BJ (cell line): ENCODE results near the gene ARID1A. TPM values are rescaled to one million over a fixed set of nuclear protein-coding genes. Genes with fewer than 3 reads are reported as not detected.

ENCODE experiments used
- CTCF ChIA-PET: fragments of 350-600 bp; formaldehyde crosslinking; extraction: SDS; loops from one replicate; lab custom pipeline; 2021; ENCODE audit warnings: antibody characterized with exemption, inconsistent platforms; lab: Yijun Ruan, JAX
- POLR2A ChIA-PET: fragments of 300-600 bp; sonication (Branson Sonifier 250); formaldehyde crosslinking; extraction: SDS; loops from one replicate; lab custom pipeline; 2021; ENCODE audit warnings: antibody characterized with exemption; lab: Charles Lee
- DNase-seq: peaks from one replicate; pipeline ENCODE4 v3.0.0-alpha.2; 2011; ENCODE audit warnings: low read depth
- H3K27me3 ChIP-seq: 2 replicates; pipeline ENCODE4 v1.6.0; 2011; ENCODE audit warnings: low read length; ENCODE audit not compliant: control insufficient read depth, insufficient read depth
- H3K36me3 ChIP-seq: 2 replicates; pipeline ENCODE4 v1.5.1; 2011; ENCODE audit warnings: low read length; ENCODE audit not compliant: control insufficient read depth, insufficient read depth
- H3K4me3 ChIP-seq: 2 replicates; pipeline ENCODE4 v1.5.1; 2011; ENCODE audit warnings: low read depth, mild to moderate bottlenecking, control low read depth, low read length
- polyA plus RNA-seq: library from polyadenylated mRNA; depleted of rRNA; stranded (reverse); fragments of >200 nt; gene quantifications from 2 replicates; pipeline ENCODE4 v1.2.3, GENCODE V29; 2011
- TF ChIP-seq, protein P1 (sequence below): IDR thresholded peaks from 2 replicates; pipeline ENCODE4 v1.5.1; 2011; ENCODE audit warnings: low read depth, mild to moderate bottlenecking, control low read depth, inconsistent platforms, low read length, moderate library complexity; ENCODE audit not compliant: insufficient read depth

ARID1A gene
- polyA plus RNA-seq, 1 experiment: 16.0 TPM

DNA sequence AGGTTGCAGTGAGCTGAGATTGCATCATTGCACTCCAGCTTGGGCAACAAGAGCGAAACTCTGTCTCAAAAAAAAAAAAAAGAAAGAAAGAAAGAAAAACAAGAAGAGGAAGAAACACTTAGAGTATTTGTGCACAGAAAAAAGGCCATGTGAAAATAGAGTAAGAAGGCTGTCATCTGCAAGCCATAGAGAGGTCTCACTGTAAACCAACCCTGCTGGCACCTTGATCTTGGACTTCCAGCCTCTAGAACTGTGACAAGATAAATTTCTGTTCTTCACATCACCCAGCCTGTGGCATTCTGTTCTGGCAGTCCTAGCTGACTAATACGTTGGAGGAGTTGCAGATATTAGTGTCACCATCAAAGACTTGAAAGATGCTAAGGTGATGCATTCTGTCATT lies 118.6 kb downstream of the ARID1A start:
- CTCF ChIA-PET: no interaction called here
- Histone ChIP-seq H3K36me3 (no peaks in the 10 kb centered on the region), H3K27me3 (no peaks in the 10 kb centered on the region), H3K4me3 (no peak overlapping the region)
- DNase-seq: no peak
- POLR2A ChIA-PET: no interaction called here
- TF ChIP-seq, protein P1, sequence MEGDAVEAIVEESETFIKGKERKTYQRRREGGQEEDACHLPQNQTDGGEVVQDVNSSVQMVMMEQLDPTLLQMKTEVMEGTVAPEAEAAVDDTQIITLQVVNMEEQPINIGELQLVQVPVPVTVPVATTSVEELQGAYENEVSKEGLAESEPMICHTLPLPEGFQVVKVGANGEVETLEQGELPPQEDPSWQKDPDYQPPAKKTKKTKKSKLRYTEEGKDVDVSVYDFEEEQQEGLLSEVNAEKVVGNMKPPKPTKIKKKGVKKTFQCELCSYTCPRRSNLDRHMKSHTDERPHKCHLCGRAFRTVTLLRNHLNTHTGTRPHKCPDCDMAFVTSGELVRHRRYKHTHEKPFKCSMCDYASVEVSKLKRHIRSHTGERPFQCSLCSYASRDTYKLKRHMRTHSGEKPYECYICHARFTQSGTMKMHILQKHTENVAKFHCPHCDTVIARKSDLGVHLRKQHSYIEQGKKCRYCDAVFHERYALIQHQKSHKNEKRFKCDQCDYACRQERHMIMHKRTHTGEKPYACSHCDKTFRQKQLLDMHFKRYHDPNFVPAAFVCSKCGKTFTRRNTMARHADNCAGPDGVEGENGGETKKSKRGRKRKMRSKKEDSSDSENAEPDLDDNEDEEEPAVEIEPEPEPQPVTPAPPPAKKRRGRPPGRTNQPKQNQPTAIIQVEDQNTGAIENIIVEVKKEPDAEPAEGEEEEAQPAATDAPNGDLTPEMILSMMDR: no peak

DNA sequence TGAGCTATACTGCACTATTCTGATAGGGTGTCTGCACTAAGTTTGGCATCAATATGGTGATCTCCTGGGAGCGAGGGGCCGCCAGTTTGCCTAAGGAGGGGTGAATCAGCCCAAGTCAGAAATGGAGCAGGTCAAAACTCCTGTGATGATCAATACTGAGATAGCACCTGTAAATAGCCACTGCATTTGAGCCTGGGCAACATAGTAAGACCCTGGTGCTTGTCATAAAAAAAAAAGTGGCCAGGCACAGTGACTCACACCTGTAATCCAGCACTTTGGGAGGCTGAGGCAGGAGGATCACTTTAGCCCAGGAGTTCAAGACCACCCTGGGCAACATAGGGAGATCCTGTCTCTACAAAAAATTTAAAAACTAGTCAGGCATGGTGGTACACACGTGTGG lies 119.1 kb downstream of the ARID1A start:
- Histone ChIP-seq H3K27me3 (no peaks in the 10 kb centered on the region), H3K36me3 (no peaks in the 10 kb centered on the region), H3K4me3 (no peak overlapping the region)
- TF ChIP-seq, protein P1: no peak
- no peak for DNase-seq
- CTCF ChIA-PET: no interaction called here
- POLR2A ChIA-PET: no interaction called here

DNA sequence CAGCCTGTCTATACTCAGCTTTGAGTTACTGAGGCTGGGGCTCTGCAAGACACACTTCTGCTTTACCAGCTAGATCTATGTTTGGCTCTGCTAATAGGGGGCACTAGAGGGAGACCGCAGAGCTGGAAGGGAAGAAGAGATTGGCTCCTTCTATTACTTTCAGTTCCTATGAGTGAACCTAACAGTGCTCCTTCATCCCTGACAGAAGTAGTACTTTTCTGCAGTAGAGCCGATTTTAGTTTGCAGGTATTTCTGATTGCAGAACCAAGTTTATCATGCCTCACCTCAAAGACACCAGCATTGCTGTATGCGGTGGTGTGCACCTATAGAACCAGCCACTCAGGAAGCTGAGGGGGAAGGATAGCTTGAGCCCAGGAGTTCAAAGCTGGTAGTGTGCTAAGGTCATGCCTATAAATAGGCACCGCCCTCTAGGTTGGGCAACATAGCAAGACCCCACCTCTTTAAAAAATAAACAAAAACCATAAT lies 125.0 kb downstream of the ARID1A start:
- ChIA-PET CTCF (interaction anchor here (0.8 to 2.6 kb wide), 4 partner anchors 10 to 221 kb away, joined by 3 to 20 read pairs (median 4); no protein-coding TSS in a partner anchor), POLR2A (no interaction called here)
- Histone ChIP-seq H3K27me3 (no peaks in the 10 kb centered on the region), H3K36me3 (no peaks in the 10 kb centered on the region), H3K4me3 (no peak overlapping the region)
- DNase-seq: no peak
- TF ChIP-seq, protein P1: 0 out of 2 replicates have a peak, but pooled peaks have one; percentile 7

DNA sequence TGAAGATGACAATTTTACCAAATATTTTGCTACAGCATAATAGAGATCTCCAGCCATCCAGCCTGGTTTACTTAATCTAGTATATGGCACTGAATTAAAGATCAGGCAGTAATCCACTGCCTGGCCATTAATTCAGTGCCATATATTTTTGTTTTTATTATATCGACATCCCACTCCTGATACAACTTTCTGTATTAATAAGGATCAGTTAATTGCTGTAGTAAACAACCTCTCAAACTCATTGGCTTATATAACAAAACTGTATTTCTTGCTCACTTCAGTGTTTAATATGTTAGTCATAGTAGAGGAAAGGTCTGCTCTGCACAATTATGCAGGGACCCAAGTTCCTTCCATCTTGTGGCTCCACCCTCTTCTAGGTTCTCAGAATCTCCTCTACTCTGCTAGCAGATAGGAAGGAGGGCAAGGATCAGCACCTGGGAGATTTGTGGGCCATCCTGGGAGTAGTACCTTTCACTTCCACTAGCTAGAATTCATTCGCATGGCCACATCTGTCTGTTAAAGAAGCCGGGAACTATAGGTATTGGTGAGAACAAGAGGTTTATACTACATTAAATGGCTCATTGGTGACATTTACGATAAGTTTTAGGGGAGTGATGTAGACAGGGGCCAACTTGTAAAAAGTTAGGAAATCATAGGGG lies 127.1 kb downstream of the ARID1A start:
- POLR2A ChIA-PET: no interaction called here
- no peak for DNase-seq
- H3K36me3 ChIP-seq: no peaks in the 10 kb centered on the region

DNA sequence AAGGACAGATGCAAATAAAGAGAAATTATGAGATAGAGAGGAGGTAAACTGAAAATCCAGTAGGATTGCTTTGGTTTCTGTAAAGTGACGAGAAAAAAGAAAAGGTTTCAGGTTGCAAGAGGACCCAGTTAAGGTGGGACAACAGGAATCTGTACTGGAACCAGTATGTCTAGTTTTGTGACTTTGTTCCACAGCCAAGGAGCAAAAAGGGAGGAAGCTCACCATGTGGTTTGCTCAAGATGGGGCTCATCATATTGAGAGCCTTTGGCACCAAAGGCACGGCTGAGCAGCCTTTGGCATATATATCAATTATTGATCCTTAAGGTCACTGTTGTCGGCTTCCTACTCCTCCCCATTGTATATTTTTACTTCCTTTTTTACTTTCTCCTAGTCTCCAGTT lies 128.9 kb downstream of the ARID1A start:
- ChIA-PET CTCF (interaction anchor here (1.3 to 5.0 kb wide), 3 partner anchors 14 to 34 kb away, joined by 3 to 54 read pairs (median 4); no protein-coding TSS in a partner anchor), POLR2A (no interaction called here)
- DNase-seq: no peak
- no peaks in the 10 kb centered on the region; the same call in 1 of the 2 replicates for H3K36me3 ChIP-seq
- TF ChIP-seq, protein P1: no peak
- no peak overlapping the region for H3K4me3 ChIP-seq
- H3K27me3 ChIP-seq: no peaks in the 10 kb centered on the region

More for the DNA sequence above, 127.1 kb downstream of the ARID1A start:
- Histone ChIP-seq H3K4me3 (no peak overlapping the region), H3K27me3 (no peaks in the 10 kb centered on the region)
- TF ChIP-seq, protein P1: no peak
- CTCF ChIA-PET: interaction anchor here (5.0 kb wide), 1 partner anchor 12 kb away, joined by 54 read pairs; no protein-coding TSS in a partner anchor
